ENCODE measurements around the gene LARGE2. TPM values are rescaled to one million over a fixed set of nuclear protein-coding genes. Genes with fewer than 3 reads are reported as not detected.

The LARGE2 gene
- total RNA-seq, 1 experiment from 2014 or later, result 108 TPM

DNA sequence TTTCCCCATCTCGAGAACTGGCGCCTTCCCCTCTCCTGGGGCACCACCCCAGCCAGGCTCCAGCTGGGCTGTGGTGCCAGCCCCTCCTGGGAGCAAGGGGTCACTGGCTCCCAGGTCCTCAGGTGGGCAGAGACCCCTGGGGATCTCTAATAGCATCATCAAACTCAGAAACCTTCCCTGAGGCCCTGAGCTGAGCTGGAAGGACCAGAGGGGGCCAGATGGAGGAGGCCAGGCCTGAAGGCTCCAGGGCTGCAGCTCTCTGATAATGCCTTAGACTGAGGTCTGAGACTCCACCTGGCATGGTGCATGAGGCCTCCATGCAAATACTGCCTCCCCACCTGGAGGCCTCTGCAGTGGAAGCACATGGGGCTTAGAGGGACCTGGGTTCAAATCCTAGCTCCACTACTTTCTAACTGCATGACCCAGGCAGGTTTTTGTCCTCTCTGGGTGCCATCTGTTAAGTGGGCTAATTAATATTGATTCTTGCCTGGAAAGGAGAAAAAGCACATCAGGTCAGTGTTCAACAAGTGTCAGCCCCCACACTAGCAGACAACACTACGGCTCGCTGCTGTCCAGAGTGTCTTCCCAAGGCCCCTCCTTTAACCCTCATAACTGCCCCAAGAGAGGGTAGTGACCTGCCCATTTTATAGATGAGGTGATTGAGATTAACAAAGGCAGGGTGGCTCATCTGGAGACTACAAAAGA is 35.5 kb upstream of the LARGE2 start:
- H3K79me2 ChIP-seq (ENCODE audit: insufficient read depth, low read length), result no peaks in the 10 kb centered on the region
- TF ChIP-seq, protein P1, sequence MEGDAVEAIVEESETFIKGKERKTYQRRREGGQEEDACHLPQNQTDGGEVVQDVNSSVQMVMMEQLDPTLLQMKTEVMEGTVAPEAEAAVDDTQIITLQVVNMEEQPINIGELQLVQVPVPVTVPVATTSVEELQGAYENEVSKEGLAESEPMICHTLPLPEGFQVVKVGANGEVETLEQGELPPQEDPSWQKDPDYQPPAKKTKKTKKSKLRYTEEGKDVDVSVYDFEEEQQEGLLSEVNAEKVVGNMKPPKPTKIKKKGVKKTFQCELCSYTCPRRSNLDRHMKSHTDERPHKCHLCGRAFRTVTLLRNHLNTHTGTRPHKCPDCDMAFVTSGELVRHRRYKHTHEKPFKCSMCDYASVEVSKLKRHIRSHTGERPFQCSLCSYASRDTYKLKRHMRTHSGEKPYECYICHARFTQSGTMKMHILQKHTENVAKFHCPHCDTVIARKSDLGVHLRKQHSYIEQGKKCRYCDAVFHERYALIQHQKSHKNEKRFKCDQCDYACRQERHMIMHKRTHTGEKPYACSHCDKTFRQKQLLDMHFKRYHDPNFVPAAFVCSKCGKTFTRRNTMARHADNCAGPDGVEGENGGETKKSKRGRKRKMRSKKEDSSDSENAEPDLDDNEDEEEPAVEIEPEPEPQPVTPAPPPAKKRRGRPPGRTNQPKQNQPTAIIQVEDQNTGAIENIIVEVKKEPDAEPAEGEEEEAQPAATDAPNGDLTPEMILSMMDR (conservative IDR thresholded peaks at IDR 0.05), result no peak
- H3K23me2 ChIP-seq (ENCODE audit: insufficient read length, low read depth, low read length, poor library complexity, severe bottlenecking), result no peaks in the 10 kb centered on the region
- no peak overlapping the region for H3K56ac ChIP-seq (ENCODE audit: insufficient read length, low read depth, low read length)
- no peak overlapping the region for H4K8ac ChIP-seq (replicated peaks; ENCODE audit: insufficient read length, low read depth, low read length)
- H3K27ac ChIP-seq (ENCODE audit: insufficient read length, low read depth, low read length), result no peak overlapping the region
- DNase-seq, result no peak
- no peak overlapping the region for H4K5ac ChIP-seq (ENCODE audit: insufficient read length, low read depth, low read length)
- Mint-ChIP-seq H3K27me3 (ENCODE audit: low read depth) (peaks cover 10% of the 10 kb centered on the region), H3K9me3 (no peaks in the 10 kb centered on the region; a peak in 1 of 5 replicates), H3K4me1 (peaks cover 8 to 15% of the 10 kb centered on the region in 2 experiments), H3K36me3 (ENCODE audit: insufficient read depth in 1 of 3, low read depth in 3 of 3) (peaks cover 0 to 7% (median 0%) of the 10 kb centered on the region in 3 experiments; a peak in 2 of 7 replicates), H3K27ac (no peak overlapping the region), H3K4me3 (peak overlapping the region in 1 of 2 experiments; percentile 81; a peak in 3 of 5 replicates)
- H2BK15ac ChIP-seq (ENCODE audit: low read depth, low read length), result no peak overlapping the region
- H3T11ph ChIP-seq (ENCODE audit: low read length), result no peak overlapping the region
- H4K91ac ChIP-seq (ENCODE audit: insufficient read length, low read depth, low read length), result no peak overlapping the region
- no peak overlapping the region for H2BK12ac ChIP-seq (ENCODE audit: insufficient read length, low read depth, low read length)
- H2BK5ac ChIP-seq (ENCODE audit: insufficient read length, low read length), result no peak overlapping the region
- H3K4me2 ChIP-seq (ENCODE audit: insufficient read depth, insufficient read length, low read length), result peak overlapping the region; percentile 10
- no peak overlapping the region for H3K4ac ChIP-seq (ENCODE audit: low read depth, low read length)
- no peak overlapping the region; the same call in 1 of the 2 replicates for H3K14ac ChIP-seq (ENCODE audit: insufficient read depth, low read length)
- H2BK20ac ChIP-seq (ENCODE audit: low read depth, low read length, poor library complexity, severe bottlenecking), result no peak overlapping the region
- no CpG with 5 or more reads among the region's 4 CpGs for WGBS (ENCODE audit: extremely low coverage, insufficient read length, low lambda C conversion rate)
- no peaks in the 10 kb centered on the region for H3K79me1 ChIP-seq (ENCODE audit: insufficient read depth, low read depth, low read length, poor library complexity, severe bottlenecking)
- H4K20me1 ChIP-seq (ENCODE audit: control insufficient read depth, insufficient read depth, insufficient read length), result no peaks in the 10 kb centered on the region
- H3K27me3 ChIP-seq (ENCODE audit: insufficient read depth, low read length), result no peaks in the 10 kb centered on the region
- H3K9ac ChIP-seq (ENCODE audit: extremely low read depth, insufficient read length, low read length), result no peak overlapping the region
- no peak overlapping the region for H2AK5ac ChIP-seq (ENCODE audit: insufficient read length, low read length)
- H2AFZ ChIP-seq (ENCODE audit: low read length), result no peak overlapping the region
- no peak overlapping the region for H2BK120ac ChIP-seq (ENCODE audit: low read depth, low read length, poor library complexity, severe bottlenecking)
- 0 out of 2 replicates have a peak, but pooled peaks cover 2% of the 10 kb centered on the region for H3K4me1 ChIP-seq (ENCODE audit: insufficient read depth, low read length)
- H3K23ac ChIP-seq (ENCODE audit: insufficient read length, low read depth, low read length), result no peak overlapping the region
- H3K18ac ChIP-seq (ENCODE audit: insufficient read length, low read depth, low read length), result no peak overlapping the region
- H3K9me3 ChIP-seq (ENCODE audit: control insufficient read depth, low read depth, low read length), result no peaks in the 10 kb centered on the region
